GM23248 (cell line): ENCODE results near the gene MYH9. TPM values are rescaled to one million over a fixed set of nuclear protein-coding genes. Genes with fewer than 3 reads are reported as not detected.

ENCODE experiments used
- DNase-seq: peaks from one replicate; pipeline ENCODE4 v3.0.0-alpha.2; 2015
- H2AFZ ChIP-seq: fragments of 200-600 bp; sonication (generic); 2 replicates; pipeline ENCODE4 v1.6.1; 2016; ENCODE audit warnings: antibody characterized with exemption
- H3F3A ChIP-seq: fragments of 200-600 bp; sonication (generic); 2 replicates; pipeline ENCODE4 v1.6.1; 2016; ENCODE audit warnings: mild to moderate bottlenecking, antibody characterized with exemption, mixed run types; ENCODE audit not compliant: insufficient read depth
- H3K27ac ChIP-seq: fragments of 200-600 bp; sonication (generic); 2 replicates; pipeline ENCODE4 v1.5.1; 2016; ENCODE audit warnings: mild to moderate bottlenecking
- H3K27me3 ChIP-seq: fragments of 200-600 bp; sonication (generic); replicated peaks from 2 replicates; pipeline ENCODE4 v1.6.1; 2016; ENCODE audit warnings: mild to moderate bottlenecking; ENCODE audit not compliant: insufficient read depth
- H3K36me3 ChIP-seq: fragments of 200-600 bp; sonication (generic); 2 replicates; pipeline ENCODE4 v1.6.1; 2016; ENCODE audit warnings: low read depth, mild to moderate bottlenecking
- H3K4me1 ChIP-seq: fragments of 200-600 bp; sonication (generic); 2 replicates; pipeline ENCODE4 v1.6.1; 2016; ENCODE audit warnings: mild to moderate bottlenecking; ENCODE audit not compliant: insufficient read depth
- H3K4me2 ChIP-seq: fragments of 200-600 bp; sonication (generic); one replicate; pipeline ENCODE4 v1.6.1; 2016; ENCODE audit warnings: mild to moderate bottlenecking; ENCODE audit not compliant: unreplicated experiment
- H3K4me3 ChIP-seq: fragments of 200-600 bp; sonication (generic); 2 replicates; pipeline ENCODE4 v1.5.1; 2016; ENCODE audit warnings: mild to moderate bottlenecking
- H3K79me2 ChIP-seq: fragments of 200-600 bp; sonication (generic); 2 replicates; pipeline ENCODE4 v1.6.1; 2016; ENCODE audit warnings: mild to moderate bottlenecking; ENCODE audit not compliant: insufficient read depth
- H3K9ac ChIP-seq: fragments of 200-600 bp; sonication (generic); 2 replicates; pipeline ENCODE4 v1.6.1; 2016; ENCODE audit warnings: mild to moderate bottlenecking
- H3K9me2 ChIP-seq: fragments of 200-600 bp; sonication (generic); 2 replicates; pipeline ENCODE4 v1.6.1; 2016; ENCODE audit warnings: mixed run types, mild to moderate bottlenecking, moderate library complexity; ENCODE audit not compliant: insufficient read depth
- H3K9me3 ChIP-seq: fragments of 200-600 bp; sonication (generic); one replicate; pipeline ENCODE4 v1.6.1; 2017; ENCODE audit warnings: low read depth
- H4K20me1 ChIP-seq: fragments of 200-600 bp; sonication (generic); 2 replicates; pipeline ENCODE4 v1.6.0; 2016; ENCODE audit not compliant: insufficient read depth
- EZH2 ChIP-seq: fragments of 200-600 bp; sonication (generic); IDR thresholded peaks from 2 replicates; pipeline ENCODE4 v1.6.1; 2018; ENCODE audit warnings: antibody characterized with exemption, mild to moderate bottlenecking; ENCODE audit not compliant: insufficient read depth, poor library complexity, severe bottlenecking
- EZH2phosphoT487 ChIP-seq: fragments of 200-600 bp; sonication (generic); IDR thresholded peaks from 2 replicates; pipeline ENCODE4 v1.6.1; 2018; ENCODE audit warnings: antibody characterized with exemption, moderate library complexity, mild to moderate bottlenecking, low read depth; ENCODE audit not compliant: insufficient read depth
- WGBS, 2 experiments: methylation state at CpG; one replicate each; pipeline ENCODE4 v1.1.6; 2015 to 2017; ENCODE audit warnings: low lambda C conversion rate in 2 of 2, low coverage in 1 of 2; ENCODE audit errors: missing lambda C conversion rate in 2 of 2; 5-methylcytosine and 5-hydroxymethylcytosine counted together
- in situ Hi-C: fragments of 300-500 bp; cut with MboI; formaldehyde crosslinking; loops from 2 replicates; pipeline ENCODE4 v1.15.0; 2020
- polyA plus RNA-seq: library from polyadenylated mRNA; unstranded; fragments of >200 nt; fragmentation: Nextera tagmentation; extraction: Ambion mirVana; gene quantifications from 2 replicates; pipeline ENCODE4 v1.2.1, GENCODE V29; 2016
- total RNA-seq: library from RNA; depleted of rRNA; stranded (reverse); fragments of >200 nt; shearing (Covaris generic); gene quantifications from 2 replicates; pipeline ENCODE4 v1.2.3, GENCODE V29; 2014

Gene MYH9
- total and polyA plus RNA-seq, 2 experiments from 2014 or later: 287 to 420 TPM

GRCh38 chr22:36299911-36300310, 87.9 kb downstream of the MYH9 start:
- Histone ChIP-seq H3K27me3 (no peaks in the 10 kb centered on the region), H3K9ac (no peak overlapping the region)
- in situ Hi-C loops: loop anchor here (10.0 kb wide), 1 partner anchor 165 kb away; no protein-coding TSS in a partner anchor

GRCh38 chr22:36299295-36299694, 88.5 kb downstream of the MYH9 start:
- H3K4me1 ChIP-seq: no peaks in the 10 kb centered on the region
- no peak overlapping the region for H3K9ac ChIP-seq
- no peaks in the 10 kb centered on the region for H4K20me1 ChIP-seq
- no peak overlapping the region for H3K4me3 ChIP-seq
- H3K4me2 ChIP-seq: no peak overlapping the region
- H2AFZ ChIP-seq: no peak overlapping the region
- peaks cover 91% of the 10 kb centered on the region for H3K79me2 ChIP-seq
- 84 to 90% methylated on average over 10 to 14 of the region's 14 CpGs for WGBS, 2 experiments
- TF ChIP-seq EZH2: no peak
- TF ChIP-seq EZH2phosphoT487: no peak
- no peaks in the 10 kb centered on the region for H3K9me3 ChIP-seq
- no peak for DNase-seq
- H3K9me2 ChIP-seq: no peaks in the 10 kb centered on the region
- in situ Hi-C loops: no loop called here
- H3K27ac ChIP-seq: no peak overlapping the region
- H3K36me3 ChIP-seq: peaks cover 95% of the 10 kb centered on the region
- H3F3A ChIP-seq: peaks cover 51% of the 10 kb centered on the region
- no peaks in the 10 kb centered on the region for H3K27me3 ChIP-seq

More at GRCh38 chr22:36299911-36300310, 87.9 kb downstream of the MYH9 start:
- Histone ChIP-seq H3K79me2 (peaks cover 93% of the 10 kb centered on the region), H4K20me1 (no peaks in the 10 kb centered on the region), H3K27ac (no peak overlapping the region), H3K4me3 (no peak overlapping the region), H3K9me2 (no peaks in the 10 kb centered on the region), H3F3A (peaks cover 49% of the 10 kb centered on the region), H3K4me1 (no peaks in the 10 kb centered on the region), H2AFZ (no peak overlapping the region), H3K4me2 (no peak overlapping the region), H3K9me3 (no peaks in the 10 kb centered on the region), H3K36me3 (peaks cover 95% of the 10 kb centered on the region)
- no peak for TF ChIP-seq EZH2phosphoT487
- no peak for TF ChIP-seq EZH2
- 94% methylated on average over 12 of the region's 12 CpGs for WGBS, 2 experiments
- no peak for DNase-seq

- no peak overlapping the region for H3K27ac ChIP-seq
- no peak for DNase-seq
- no peak for TF ChIP-seq EZH2phosphoT487
- TF ChIP-seq EZH2: no peak
Measured at GRCh38 chr22:36298601-36299000, 89.2 kb downstream of the MYH9 start.

GRCh38 chr22:36298118-36298517, 89.6 kb downstream of the MYH9 start:
- Histone ChIP-seq H4K20me1 (no peaks in the 10 kb centered on the region), H3K79me2 (peaks cover 92% of the 10 kb centered on the region), H3K27ac (no peak overlapping the region)

More at GRCh38 chr22:36298601-36299000, 89.2 kb downstream of the MYH9 start:
- H3K79me2 ChIP-seq: peaks cover 92% of the 10 kb centered on the region
- no peak overlapping the region for H3K4me3 ChIP-seq
- H2AFZ ChIP-seq: no peak overlapping the region
- 95 to 98% methylated on average over 11 to 13 of the region's 13 CpGs for WGBS, 2 experiments
- H3K9me2 ChIP-seq: no peaks in the 10 kb centered on the region
- H3F3A ChIP-seq: peaks cover 55% of the 10 kb centered on the region
- no peak overlapping the region for H3K9ac ChIP-seq
- no peak overlapping the region for H3K4me2 ChIP-seq
- H3K9me3 ChIP-seq: no peaks in the 10 kb centered on the region
- no peaks in the 10 kb centered on the region for H4K20me1 ChIP-seq
- peaks cover 96% of the 10 kb centered on the region for H3K36me3 ChIP-seq
- no peaks in the 10 kb centered on the region for H3K4me1 ChIP-seq
- no peaks in the 10 kb centered on the region for H3K27me3 ChIP-seq
- in situ Hi-C loops: no loop called here

GRCh38 chr22:36297568-36297967, 90.2 kb downstream of the MYH9 start:
- H2AFZ ChIP-seq: no peak overlapping the region
- peaks cover 57% of the 10 kb centered on the region for H3F3A ChIP-seq
- no peak overlapping the region for H3K9ac ChIP-seq
- DNase-seq: no peak
- no peak overlapping the region for H3K4me2 ChIP-seq
- H3K27ac ChIP-seq: no peak overlapping the region
- peaks cover 88% of the 10 kb centered on the region for H3K79me2 ChIP-seq
- no peaks in the 10 kb centered on the region for H3K27me3 ChIP-seq
- in situ Hi-C loops: no loop called here
- peaks cover 95% of the 10 kb centered on the region for H3K36me3 ChIP-seq
- no peaks in the 10 kb centered on the region for H3K9me2 ChIP-seq
- no peaks in the 10 kb centered on the region for H3K4me1 ChIP-seq
- H3K4me3 ChIP-seq: no peak overlapping the region
- WGBS, 2 experiments: 92 to 94% methylated on average over 19 of the region's 19 CpGs
- TF ChIP-seq EZH2: no peak
- TF ChIP-seq EZH2phosphoT487: no peak
- H4K20me1 ChIP-seq: no peaks in the 10 kb centered on the region
- no peaks in the 10 kb centered on the region for H3K9me3 ChIP-seq

More at GRCh38 chr22:36298118-36298517, 89.6 kb downstream of the MYH9 start:
- 93 to 96% methylated on average over 8 of the region's 8 CpGs for WGBS, 2 experiments
- no peak overlapping the region for H3K4me3 ChIP-seq
- no peak for DNase-seq
- no peaks in the 10 kb centered on the region for H3K4me1 ChIP-seq
- no peak overlapping the region for H3K4me2 ChIP-seq
- no peak overlapping the region for H2AFZ ChIP-seq
- no peak overlapping the region for H3K9ac ChIP-seq
- H3F3A ChIP-seq: peaks cover 57% of the 10 kb centered on the region
- no peaks in the 10 kb centered on the region for H3K27me3 ChIP-seq
- in situ Hi-C loops: no loop called here
- peaks cover 95% of the 10 kb centered on the region for H3K36me3 ChIP-seq
- no peaks in the 10 kb centered on the region for H3K9me2 ChIP-seq
- H3K9me3 ChIP-seq: no peaks in the 10 kb centered on the region
- TF ChIP-seq EZH2phosphoT487: no peak
- TF ChIP-seq EZH2: no peak
